ENCODE measurements around the gene LHX3. TPM values are rescaled to one million over a fixed set of nuclear protein-coding genes. Genes with fewer than 3 reads are reported as not detected.

LHX3 gene
- total and polyA plus RNA-seq, 2 donors (not counting 1 experiment from before 2014, with no cell fraction given) = not detected

DNA sequence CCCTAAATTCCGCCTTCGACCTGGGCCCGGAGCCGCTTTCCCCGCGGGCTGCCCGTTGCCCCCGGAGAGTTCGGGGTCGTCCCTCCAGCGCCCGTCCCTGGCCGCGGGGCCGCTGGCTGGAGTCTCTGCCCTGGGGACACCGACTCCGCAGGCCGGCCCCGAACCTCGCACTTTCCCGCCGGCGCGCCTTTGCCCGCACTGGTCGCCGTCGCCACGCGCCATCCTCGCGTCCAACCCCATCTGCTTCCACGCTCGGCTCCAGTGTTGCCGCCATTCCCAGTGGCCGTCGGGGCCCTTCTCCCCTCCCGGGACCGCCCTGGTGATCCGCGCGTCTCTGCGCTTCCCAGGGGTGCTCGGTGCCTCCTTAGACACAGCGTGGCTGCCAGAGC is 11.0 kb downstream of the LHX3 start:
- Histone ChIP-seq H3K4me3 (replicated peaks in 1 of 4; ENCODE audit: control extremely low read depth in 1 of 4, insufficient read depth in 1 of 4, low read depth in 3 of 4, low read length in 4 of 4) (no peak overlapping the region), H2AFZ (ENCODE audit: low read length) (no peak overlapping the region), H3K27me3 (ENCODE audit: control insufficient read depth, insufficient read depth, low read length) (peaks cover 60% of the 10 kb centered on the region), H3K36me3 (ENCODE audit: control insufficient read depth, insufficient read depth, low read length) (no peaks in the 10 kb centered on the region), H3K79me2 (ENCODE audit: control insufficient read depth, insufficient read depth, low read length) (no peaks in the 10 kb centered on the region), H3K4me2 (ENCODE audit: extremely low read depth, insufficient read depth, low read length) (no peak overlapping the region), H4K20me1 (ENCODE audit: control insufficient read depth, extremely low read depth, insufficient read depth, low read length) (no peaks in the 10 kb centered on the region), H3K4me1 (ENCODE audit: control insufficient read depth, extremely low read depth, insufficient read depth, low read length) (no peaks in the 10 kb centered on the region), H3K9ac (ENCODE audit: insufficient read depth, low read length) (no peak overlapping the region), H3K9me3 (ENCODE audit: control insufficient read depth, insufficient read depth, low read depth, low read length) (no peaks in the 10 kb centered on the region), H3K27ac (ENCODE audit: insufficient read depth, low read length) (no peak overlapping the region)
- no peak for DNase-seq (ENCODE audit: low read depth in 2 of 2)
- TF ChIP-seq EZH2 (IDR thresholded peaks at IDR 0.05; ENCODE audit: low read length, missing control alignments) = peak; percentile 49
- TF ChIP-seq CTCF (conservative IDR thresholded peaks at IDR 0.05 in 1 of 2, IDR thresholded peaks at IDR 0.05 in 1 of 2; ENCODE audit: low read depth in 1 of 2, low read length in 2 of 2) = no peak

DNA sequence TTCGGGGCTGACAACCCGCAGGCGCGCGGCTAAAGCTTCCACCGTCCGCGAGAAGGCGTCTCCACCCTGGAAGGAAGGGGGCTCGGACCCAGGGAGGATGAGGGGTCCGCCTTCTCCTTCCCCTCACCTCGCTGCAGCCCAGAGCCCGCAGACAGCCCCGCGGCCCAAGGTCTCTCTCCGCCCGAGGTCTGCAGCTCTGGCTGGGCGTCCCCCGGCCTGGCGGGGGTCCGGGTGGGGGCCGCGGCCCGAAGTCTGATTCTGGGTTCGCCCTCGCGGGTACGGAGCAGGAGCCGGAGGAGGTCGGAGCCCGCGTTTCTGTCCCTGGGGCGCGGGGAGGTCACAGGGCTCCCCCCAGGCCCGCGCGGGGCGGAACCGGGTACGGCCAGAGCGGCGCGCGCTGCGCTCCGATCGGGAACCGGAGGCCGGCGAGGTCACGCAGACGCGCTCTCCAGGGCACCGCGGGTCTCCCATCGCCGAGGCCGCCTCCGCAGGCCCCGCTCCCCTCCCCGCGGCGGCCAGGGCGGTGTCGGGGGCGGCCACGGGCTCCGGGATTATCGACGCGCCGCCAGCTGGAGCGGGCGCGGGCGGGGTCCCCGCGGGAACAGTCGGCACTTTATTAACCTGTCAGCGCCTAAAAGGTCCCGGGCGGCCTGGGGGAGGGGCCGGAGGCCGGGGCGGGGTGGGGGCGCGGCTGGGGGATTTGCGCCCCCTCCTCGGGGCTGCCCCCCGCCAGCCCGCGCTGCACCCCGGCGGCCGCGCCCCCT is 11.6 kb downstream of the LHX3 start:
- DNase-seq (ENCODE audit: low read depth in 2 of 2) = no peak
- Histone ChIP-seq H3K36me3 (ENCODE audit: control insufficient read depth, insufficient read depth, low read length) (no peaks in the 10 kb centered on the region), H3K79me2 (ENCODE audit: control insufficient read depth, insufficient read depth, low read length) (no peaks in the 10 kb centered on the region), H3K4me3 (replicated peaks in 1 of 4; ENCODE audit: control extremely low read depth in 1 of 4, insufficient read depth in 1 of 4, low read depth in 3 of 4, low read length in 4 of 4) (no peak overlapping the region), H3K27ac (ENCODE audit: insufficient read depth, low read length) (no peak overlapping the region), H2AFZ (ENCODE audit: low read length) (no peak overlapping the region), H3K4me2 (ENCODE audit: extremely low read depth, insufficient read depth, low read length) (no peak overlapping the region), H3K4me1 (ENCODE audit: control insufficient read depth, extremely low read depth, insufficient read depth, low read length) (no peaks in the 10 kb centered on the region), H3K27me3 (ENCODE audit: control insufficient read depth, insufficient read depth, low read length) (peaks cover 55% of the 10 kb centered on the region), H3K9me3 (ENCODE audit: control insufficient read depth, insufficient read depth, low read depth, low read length) (no peaks in the 10 kb centered on the region), H3K9ac (ENCODE audit: insufficient read depth, low read length) (no peak overlapping the region), H4K20me1 (ENCODE audit: control insufficient read depth, extremely low read depth, insufficient read depth, low read length) (no peaks in the 10 kb centered on the region)
- peak; percentile 94 for TF ChIP-seq EZH2 (IDR thresholded peaks at IDR 0.05; ENCODE audit: low read length, missing control alignments)
- TF ChIP-seq CTCF (conservative IDR thresholded peaks at IDR 0.05 in 1 of 2, IDR thresholded peaks at IDR 0.05 in 1 of 2; ENCODE audit: low read depth in 1 of 2, low read length in 2 of 2) = no peak

DNA sequence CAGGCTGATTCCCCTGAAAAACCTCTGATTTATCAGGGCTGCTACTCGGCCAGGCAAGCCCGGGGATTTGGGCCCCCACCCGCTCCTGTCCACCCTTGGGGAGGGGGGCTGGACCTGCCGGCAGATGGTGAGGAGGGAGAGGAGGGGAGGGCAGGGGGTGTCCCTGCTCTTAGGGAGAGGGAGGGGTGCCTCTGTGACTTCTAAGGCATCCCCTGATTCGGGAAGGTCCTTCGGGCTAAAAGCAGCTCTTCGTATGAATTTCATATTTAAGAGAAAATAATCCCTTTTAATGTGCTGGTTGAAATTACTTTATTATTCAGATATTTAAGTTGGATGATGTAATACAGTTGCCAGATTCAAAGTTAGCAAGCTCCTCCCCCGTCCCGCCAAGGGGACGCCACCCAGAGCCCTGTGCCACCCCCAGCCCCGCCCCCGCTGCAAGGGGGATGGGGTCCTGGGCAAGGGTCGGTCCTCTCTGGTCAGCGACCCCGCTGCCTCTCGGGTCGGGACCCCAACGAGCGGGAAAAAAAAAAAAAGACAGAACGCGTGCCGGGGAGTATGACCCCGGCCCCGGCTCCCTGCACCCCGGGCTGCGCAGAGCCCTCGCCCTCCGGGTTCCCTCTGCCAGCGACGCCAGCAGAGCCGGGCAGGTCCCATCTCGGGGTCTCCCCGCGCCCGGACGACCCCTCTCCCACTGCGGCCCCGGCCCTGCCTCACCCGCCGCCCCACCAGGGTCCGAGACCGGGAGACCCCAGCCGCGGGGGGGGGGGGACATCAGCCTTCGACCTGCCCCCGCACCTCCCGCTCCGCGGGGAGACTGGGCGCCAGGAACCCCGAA is 12.4 kb downstream of the LHX3 start:
- Histone ChIP-seq H3K4me1 (ENCODE audit: control insufficient read depth, extremely low read depth, insufficient read depth, low read length) (no peaks in the 10 kb centered on the region), H3K36me3 (ENCODE audit: control insufficient read depth, insufficient read depth, low read length) (no peaks in the 10 kb centered on the region), H3K79me2 (ENCODE audit: control insufficient read depth, insufficient read depth, low read length) (no peaks in the 10 kb centered on the region), H4K20me1 (ENCODE audit: control insufficient read depth, extremely low read depth, insufficient read depth, low read length) (no peaks in the 10 kb centered on the region), H3K27ac (ENCODE audit: insufficient read depth, low read length) (no peak overlapping the region), H3K4me3 (replicated peaks in 1 of 4; ENCODE audit: control extremely low read depth in 1 of 4, insufficient read depth in 1 of 4, low read depth in 3 of 4, low read length in 4 of 4) (peak overlapping the region in 1 of 4 experiments; percentile 40), H3K27me3 (ENCODE audit: control insufficient read depth, insufficient read depth, low read length) (peaks cover 47% of the 10 kb centered on the region), H3K9ac (ENCODE audit: insufficient read depth, low read length) (no peak overlapping the region), H2AFZ (ENCODE audit: low read length) (no peak overlapping the region), H3K9me3 (ENCODE audit: control insufficient read depth, insufficient read depth, low read depth, low read length) (no peaks in the 10 kb centered on the region), H3K4me2 (ENCODE audit: extremely low read depth, insufficient read depth, low read length) (no peak overlapping the region)
- no peak for TF ChIP-seq EZH2 (IDR thresholded peaks at IDR 0.05; ENCODE audit: low read length, missing control alignments)
- no peak for TF ChIP-seq CTCF (conservative IDR thresholded peaks at IDR 0.05 in 1 of 2, IDR thresholded peaks at IDR 0.05 in 1 of 2; ENCODE audit: low read depth in 1 of 2, low read length in 2 of 2)
- peak in 1 of 2 donors; percentile 48 for DNase-seq (ENCODE audit: low read depth in 2 of 2)
